Measurements from ENCODE around the gene RSPO4.

RSPO4 gene

DNA sequence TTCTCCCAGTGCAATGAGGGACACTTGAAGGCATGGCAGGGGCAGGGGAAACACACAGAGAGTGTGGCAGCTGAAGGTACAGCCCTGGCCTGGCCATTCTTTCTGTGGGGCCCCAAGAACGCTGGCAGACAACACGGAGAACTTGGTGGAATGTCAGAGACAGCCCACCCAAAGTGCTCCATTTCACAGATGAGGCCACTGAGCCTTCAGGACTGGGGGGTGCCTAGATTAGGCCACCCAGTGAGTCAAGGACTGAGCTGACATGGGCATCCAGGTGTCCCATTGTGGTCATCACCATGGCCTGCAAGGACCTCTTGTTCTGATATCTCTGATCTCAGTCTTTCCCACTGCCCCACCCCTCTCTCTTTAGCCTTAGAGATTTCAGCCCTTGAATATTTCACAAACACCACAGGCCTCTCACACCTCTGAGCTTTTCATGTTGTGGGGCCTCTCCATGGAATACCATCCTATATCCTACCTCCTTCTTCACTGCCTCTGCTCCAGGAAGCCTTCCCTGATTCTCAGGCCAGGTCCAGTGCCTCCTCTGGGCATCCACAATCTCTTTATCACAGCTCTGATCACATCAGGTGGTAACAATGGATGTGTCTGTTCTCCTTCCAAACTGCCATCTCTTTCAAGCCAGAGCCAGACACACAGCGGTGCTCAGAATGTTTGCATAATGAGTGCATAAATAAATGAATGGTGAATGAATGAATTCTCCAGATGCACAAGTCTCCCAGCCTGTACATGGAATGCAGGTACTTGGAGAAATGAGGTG is 2.0 kb upstream of the RSPO4 start:
- DNase-seq (ENCODE audit: low spot score) = peak; percentile 19
- Histone ChIP-seq H3K27ac (no peak overlapping the region), H3K4me3 (no peak overlapping the region)
- TF ChIP-seq, protein P1, sequence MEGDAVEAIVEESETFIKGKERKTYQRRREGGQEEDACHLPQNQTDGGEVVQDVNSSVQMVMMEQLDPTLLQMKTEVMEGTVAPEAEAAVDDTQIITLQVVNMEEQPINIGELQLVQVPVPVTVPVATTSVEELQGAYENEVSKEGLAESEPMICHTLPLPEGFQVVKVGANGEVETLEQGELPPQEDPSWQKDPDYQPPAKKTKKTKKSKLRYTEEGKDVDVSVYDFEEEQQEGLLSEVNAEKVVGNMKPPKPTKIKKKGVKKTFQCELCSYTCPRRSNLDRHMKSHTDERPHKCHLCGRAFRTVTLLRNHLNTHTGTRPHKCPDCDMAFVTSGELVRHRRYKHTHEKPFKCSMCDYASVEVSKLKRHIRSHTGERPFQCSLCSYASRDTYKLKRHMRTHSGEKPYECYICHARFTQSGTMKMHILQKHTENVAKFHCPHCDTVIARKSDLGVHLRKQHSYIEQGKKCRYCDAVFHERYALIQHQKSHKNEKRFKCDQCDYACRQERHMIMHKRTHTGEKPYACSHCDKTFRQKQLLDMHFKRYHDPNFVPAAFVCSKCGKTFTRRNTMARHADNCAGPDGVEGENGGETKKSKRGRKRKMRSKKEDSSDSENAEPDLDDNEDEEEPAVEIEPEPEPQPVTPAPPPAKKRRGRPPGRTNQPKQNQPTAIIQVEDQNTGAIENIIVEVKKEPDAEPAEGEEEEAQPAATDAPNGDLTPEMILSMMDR (IDR thresholded peaks at IDR 0.05) = no peak

DNA sequence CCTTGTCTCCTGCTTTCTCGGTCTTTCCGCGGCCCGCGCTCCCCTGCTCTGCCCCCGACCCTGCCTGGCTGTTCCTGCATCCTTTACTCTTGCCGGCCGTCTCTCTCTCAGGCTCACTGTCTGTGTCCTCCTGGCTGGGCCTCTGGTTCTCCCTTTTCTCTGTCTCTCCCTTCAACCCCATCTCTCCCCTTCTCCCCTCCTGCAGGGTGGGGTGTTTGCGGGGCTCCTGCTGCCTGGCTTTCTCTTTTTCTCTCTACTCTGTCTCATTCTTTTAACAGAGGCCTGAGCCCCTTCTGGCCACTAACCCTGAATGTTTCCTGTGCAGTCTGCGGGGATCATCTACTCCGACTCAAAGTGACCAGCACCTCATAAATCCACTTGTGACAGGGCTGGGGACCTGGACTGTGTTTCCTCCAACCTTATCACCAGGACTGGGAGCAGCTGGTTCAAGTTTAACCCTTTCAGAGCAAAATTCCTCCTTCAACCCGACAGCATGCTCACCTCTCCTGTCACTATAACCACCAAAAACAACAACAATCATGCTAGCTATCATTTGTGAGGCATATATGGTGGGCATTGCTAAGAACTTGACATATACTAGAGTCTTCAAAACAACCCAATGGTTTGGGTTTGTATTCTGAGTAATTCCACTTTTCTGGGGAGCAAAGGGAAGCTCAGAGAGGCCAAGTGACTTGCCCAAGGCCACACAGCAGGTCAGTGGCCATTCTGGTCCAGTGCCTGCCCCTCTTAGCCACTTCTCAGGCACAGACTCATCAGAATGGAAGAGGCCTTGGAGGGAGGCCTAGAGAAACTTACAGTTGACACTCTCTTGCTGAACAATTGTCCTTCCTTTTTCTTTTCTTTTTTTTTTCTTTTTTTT is 811 bp upstream of the RSPO4 start:
- TF ChIP-seq, protein P1 (IDR thresholded peaks at IDR 0.05) = no peak
- H3K27ac ChIP-seq = no peak overlapping the region
- H3K4me3 ChIP-seq = no peak overlapping the region
- peak; percentile 58 for DNase-seq (ENCODE audit: low spot score)

DNA sequence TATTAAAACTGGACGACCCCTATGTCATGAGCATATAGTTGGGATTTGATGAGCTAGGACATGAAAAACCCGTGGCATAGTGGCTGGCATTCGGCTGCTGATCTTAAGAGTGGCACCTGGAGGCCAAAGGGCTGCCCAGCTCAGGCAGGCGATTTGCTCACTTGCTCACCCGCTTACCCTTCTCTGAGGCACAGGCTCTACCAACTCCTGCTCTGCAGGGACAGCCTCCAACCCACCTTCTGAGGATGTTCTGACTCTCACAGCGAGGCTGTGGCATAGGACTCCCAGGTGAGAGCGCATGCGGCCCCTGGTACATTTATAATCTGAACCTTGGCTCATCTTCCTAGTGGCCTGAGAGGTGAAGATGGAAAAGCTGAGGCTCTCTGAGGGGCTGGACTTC is 995 bp downstream of the RSPO4 start:
- H3K27ac ChIP-seq = no peak overlapping the region
- no peak overlapping the region for H3K4me3 ChIP-seq
- TF ChIP-seq, protein P1 (IDR thresholded peaks at IDR 0.05) = no peak
- no peak for DNase-seq (ENCODE audit: low spot score)

DNA sequence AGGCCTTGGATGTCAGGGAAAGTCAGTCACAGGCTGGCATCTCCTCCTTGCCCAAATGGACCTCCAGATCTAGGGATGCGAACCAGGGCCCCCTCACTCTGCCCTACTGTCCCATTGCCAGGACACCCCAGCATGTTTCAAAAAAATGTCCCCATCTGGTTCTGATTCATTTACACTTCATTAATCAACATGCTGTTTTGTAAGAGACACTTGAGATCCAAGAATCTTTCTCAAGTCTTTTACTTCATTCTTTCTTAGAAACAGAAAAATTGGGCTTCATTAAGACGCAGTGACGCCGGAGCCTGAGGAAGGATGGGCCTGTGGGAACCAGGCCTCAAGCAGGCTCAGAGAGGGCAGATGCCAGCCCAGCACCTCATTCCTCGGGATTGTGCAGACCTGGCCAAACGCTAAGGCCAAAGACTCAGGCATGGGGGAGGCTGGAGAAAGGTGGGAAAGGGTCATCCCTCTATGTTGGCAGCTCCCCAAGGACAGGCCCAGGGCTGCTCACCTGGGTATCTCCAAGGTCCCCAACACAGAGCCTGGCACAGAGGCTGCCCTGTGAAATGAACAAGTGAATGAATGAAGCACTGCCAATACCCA is 3.8 kb downstream of the RSPO4 start:
- no peak overlapping the region for H3K27ac ChIP-seq
- no peak for DNase-seq (ENCODE audit: low spot score)
- no peak overlapping the region for H3K4me3 ChIP-seq
- TF ChIP-seq, protein P1 (IDR thresholded peaks at IDR 0.05) = no peak

DNA sequence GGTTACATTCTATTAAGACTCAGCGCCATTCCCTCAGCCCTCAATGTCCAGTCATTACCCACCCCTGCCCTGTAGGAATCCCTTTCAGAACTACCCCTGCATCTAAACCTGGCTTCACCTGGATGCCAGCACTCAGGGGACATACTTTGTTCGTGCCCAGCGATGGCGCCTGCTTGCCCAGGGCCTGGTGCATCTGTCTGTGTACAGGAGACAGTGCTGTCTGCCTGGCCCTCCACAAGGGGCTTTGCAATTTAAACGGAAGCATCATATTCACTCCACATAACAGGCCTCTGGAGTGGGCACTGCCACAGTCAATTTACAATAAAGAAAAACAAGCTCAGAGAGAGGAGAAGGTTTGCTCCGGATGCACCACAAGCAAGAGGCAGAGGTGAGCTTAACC is 4.6 kb downstream of the RSPO4 start:
- no peak overlapping the region for H3K4me3 ChIP-seq
- DNase-seq (ENCODE audit: low spot score) = no peak
- TF ChIP-seq, protein P1 (IDR thresholded peaks at IDR 0.05) = no peak
- H3K27ac ChIP-seq = no peak overlapping the region

DNA sequence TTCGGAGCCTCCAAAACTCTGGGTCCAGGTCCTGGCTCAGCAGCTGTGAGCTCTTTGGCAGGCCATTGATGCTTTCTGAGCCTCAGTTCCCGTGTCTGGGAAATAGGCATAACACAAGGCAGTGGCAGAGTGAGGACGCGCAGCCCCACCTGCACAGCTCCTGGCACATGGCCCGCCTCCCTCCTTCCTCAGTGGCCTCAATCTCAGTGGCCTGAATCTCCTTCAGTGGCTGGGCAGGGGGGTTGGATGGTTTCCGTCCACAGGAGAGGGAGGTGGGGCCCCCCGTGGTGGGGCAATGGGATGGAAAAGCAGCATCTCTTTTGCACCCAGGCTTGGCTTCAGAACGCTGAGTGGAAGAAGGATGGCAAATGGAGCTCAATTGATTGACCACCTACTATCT is 5.1 kb downstream of the RSPO4 start:
- H3K27ac ChIP-seq = no peak overlapping the region
- TF ChIP-seq, protein P1 (IDR thresholded peaks at IDR 0.05) = no peak
- no peak overlapping the region for H3K4me3 ChIP-seq
- no peak for DNase-seq (ENCODE audit: low spot score)
